ENCODE measurements around the gene ARID5B.
A peak's percentile ranks its signal among the peaks of the same experiment; 100 is the strongest.

The ARID5B gene

DNA sequence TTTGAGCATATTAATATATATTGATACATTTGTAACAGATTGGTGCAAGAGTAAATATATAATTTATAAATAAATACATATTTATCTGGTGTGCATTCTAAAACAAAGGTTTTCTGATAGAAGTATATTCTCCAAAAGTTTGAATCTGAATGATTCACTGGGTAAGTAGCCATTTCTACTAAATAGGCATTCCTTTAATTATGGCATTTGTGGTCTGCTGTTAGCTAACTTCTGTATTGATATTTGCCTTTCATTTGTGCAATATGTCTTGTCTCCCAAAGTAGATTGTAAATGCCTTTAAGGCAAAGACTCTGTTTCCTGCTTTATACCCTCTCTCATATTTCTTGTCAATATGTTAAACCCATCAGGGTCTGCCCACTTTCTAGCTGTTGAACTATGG, 11.1 kb upstream of the ARID5B start:
- DNase-seq: no peak

GRCh38 chr10:61890881-61891409, 10.6 kb upstream of the ARID5B start:
- no peak for DNase-seq

GRCh38 chr10:61891906-61892585, 9.5 kb upstream of the ARID5B start:
- DNase-seq: no peak

- no peak for DNase-seq
Measured at GRCh38 chr10:61892961-61893360, 8.5 kb upstream of the ARID5B start.

- no peak for DNase-seq
Measured at GRCh38 chr10:61894133-61894532, 7.4 kb upstream of the ARID5B start.

DNA sequence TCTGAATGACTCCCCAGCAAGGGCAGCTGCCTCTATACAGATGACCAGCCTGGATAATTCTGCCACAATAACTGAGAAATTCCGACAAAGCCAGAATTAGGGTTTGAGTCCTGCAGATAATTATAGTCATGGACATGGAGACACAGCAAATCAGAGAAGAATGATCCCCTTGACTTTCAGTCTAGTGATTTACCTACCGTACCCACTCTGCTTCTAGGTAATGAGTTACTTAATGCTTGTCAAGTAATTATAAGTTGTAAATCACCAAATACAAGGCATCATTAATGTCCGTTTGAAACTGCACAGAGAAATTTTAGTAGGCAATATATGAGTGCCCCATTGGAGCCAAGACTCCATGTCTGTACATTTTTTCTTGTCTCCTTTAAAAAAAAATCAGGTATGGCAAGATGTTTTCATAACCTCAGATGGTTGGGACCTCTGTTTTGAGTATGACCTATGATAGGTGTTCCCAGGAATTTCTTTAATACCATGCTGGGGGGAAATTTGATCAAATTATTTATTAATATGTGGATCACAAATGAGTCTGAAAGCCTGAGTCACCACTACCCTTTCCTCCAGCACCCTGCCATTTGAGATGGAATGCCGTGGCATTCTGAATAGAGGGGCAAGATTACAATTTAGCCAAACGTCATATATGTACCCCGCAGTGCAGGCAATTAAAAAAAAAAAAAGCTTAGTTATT, 5.5 kb upstream of the ARID5B start:
- no peak for DNase-seq

- peak; percentile 35 for DNase-seq
Measured at GRCh38 chr10:61896854-61897661, 4.4 kb upstream of the ARID5B start.

GRCh38 chr10:61897671-61898434, 3.6 kb upstream of the ARID5B start:
- DNase-seq: no peak

DNA sequence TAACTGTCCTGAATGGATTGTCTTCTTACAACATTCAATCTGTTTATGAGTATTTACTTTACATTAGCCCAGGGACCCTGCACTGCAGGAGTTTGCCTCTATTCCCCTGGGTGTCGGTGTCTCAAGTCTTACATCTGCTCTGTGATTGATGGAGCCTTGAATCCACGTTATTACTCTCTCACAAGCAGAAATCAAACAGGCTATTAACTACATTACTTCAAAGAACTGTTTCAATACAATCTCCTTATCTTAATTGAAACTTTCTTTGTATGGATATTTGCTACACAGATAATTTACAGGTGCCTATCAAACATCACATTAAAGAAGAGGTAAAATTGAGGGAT, 3.1 kb upstream of the ARID5B start:
- DNase-seq: no peak

DNA sequence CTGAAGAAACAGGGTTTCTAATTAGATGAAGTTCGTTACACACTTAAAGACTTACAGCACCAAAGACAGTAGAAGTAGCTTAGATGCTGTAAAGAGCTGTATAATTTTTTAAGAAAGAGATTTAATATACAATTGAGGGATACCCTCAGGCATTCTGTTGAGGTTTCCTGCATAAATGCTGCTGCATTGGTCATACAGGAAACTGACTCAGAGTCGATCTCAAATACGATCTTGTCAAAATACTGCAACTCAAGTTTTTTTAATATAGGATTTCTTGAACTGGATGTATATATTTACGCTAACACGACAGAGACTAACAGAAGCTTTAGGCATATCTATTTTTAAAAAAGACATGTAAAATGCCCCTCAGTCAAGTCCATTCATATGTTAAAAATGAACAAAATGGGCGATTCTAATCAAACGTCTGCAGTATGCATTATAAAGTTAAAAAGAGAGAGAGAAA, 2.4 kb upstream of the ARID5B start:
- no peak for DNase-seq

- no peak for DNase-seq
Measured at GRCh38 chr10:61899663-61899996, 1.9 kb upstream of the ARID5B start.

- peak; percentile 59 for DNase-seq
Measured at GRCh38 chr10:61899997-61900828, 1.3 kb upstream of the ARID5B start.

GRCh38 chr10:61901829-61902444, 438 bp downstream of the ARID5B start:
- no peak for DNase-seq

DNA sequence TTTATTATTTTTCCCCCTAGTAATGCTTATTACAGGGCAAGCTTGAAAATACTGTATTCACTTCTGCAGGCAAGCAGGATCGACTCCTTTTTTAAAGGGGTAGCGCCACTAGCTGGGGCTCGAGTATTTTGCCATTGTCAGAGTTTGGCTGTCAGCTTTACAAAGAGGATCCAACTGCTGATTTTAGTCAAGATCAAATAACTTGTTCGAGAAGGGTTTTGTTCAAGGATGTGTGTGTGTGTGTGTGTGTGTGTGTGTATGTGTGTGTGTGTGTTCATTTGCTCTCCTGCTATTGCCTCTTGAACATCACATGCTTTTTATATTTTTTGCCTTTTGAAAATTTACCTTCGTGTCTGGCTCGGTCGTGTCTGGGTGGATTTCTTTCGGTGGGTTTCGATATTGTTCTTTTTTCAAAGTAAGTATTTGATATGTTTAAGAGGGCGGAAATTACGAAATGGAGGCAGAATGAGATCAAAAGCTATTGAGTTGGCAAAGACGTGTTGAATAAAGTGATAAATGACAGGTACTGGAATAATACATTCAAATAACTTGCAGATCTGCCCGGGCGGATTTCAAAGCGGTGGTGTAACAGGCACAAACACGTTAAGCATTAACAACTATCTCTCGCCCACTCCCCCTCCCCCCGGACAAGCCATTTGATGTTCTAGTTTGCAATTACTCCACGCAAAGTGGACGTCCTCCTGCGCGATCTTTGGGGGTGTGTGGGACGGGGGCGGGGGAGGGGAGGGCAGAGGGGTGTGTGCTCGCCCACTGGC, 1.1 kb downstream of the ARID5B start:
- peak; percentile 74 for DNase-seq

GRCh38 chr10:61903221-61903927, 1.9 kb downstream of the ARID5B start:
- DNase-seq: peak; percentile 65

DNA sequence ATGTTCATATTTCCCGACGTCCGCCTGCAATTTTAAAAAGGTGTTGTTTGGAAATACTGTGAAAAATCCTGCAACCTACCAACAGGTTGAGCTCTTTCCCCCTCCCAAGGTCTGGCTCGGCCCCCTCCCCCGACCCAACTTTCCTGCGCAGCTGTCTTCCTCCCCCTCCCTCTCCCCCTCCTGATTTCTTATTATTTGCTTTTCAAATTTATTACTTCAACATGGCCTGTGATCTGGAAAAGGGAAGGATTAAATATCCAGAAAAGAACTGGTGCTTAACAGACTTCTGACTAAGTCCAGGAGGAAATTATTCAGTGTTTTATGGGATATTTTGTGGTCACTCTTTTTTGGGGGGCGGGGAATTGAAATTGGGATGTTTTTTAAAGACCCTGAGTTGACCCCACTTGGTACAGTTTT, 2.4 kb downstream of the ARID5B start:
- no peak for DNase-seq

DNA sequence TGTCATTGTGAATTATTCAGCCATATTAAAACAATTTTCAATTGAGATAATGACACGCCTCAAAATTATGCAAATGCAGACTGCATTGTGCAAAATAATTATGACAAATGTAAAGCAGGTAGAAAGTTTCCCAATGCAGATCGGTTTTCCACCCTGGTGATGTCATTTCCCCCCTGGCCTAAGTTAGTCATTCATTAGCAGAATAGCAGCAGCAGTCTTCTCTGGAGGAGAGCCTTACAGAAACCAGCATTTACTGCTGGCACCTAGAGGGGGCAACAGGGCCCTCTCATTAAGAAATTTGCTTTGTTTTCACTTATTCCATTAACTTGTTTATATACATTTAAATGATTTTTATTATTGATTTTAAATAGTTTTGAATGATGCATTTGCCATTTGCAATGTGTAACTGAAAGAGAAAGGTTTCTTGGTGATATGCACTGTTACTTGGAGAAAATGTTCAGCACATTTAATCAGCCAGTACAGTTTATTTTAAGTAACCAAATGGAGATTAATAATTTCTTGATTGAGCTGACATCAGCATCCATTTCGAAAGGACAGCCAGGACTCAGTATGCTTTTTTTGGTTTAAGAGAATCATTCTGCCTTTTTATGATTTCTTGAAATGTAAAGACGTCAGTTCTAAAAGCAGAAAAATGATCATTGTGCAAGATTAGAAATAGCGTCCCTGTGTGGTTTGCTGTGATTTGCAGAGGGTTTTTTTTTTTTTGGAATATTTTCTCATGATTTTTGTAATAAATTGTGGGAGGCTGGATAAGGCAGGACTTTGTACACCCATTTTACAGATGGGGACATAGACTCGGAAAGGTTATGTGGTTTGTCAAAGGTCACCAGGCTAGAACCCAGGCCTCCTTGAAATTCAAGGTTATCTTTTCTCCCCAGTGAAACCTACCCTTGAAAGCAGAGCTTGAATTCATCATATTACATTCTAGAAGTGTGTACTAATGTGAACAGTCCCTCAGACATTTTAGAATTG, 3.5 kb downstream of the ARID5B start:
- DNase-seq: peak; percentile 39

- DNase-seq: no peak
Measured at GRCh38 chr10:61905837-61906561, 4.5 kb downstream of the ARID5B start.

Data from stimulated activated CD4-positive, alpha-beta T cell treated with anti-CD3 and anti-CD28 coated beads, Interleukin-4, amount 100 ng/mL, for 1 hour (primary cell).